Panc1 (cell line): Measurements from ENCODE around the gene POLE.

Source experiments
- CTCF ChIP-seq: fragments of 450-650 bp; IDR thresholded peaks from 2 replicates; pipeline ENCODE4 v1.5.1; 2017; ENCODE audit warnings: mild to moderate bottlenecking
- POLR2AphosphoS5 ChIP-seq: IDR thresholded peaks from 2 replicates; pipeline ENCODE4 v1.6.1; 2012; ENCODE audit warnings: mild to moderate bottlenecking, low read depth, low read length, moderate library complexity
- REST ChIP-seq, 2 experiments: IDR thresholded peaks; 2 replicates each; pipeline ENCODE4 v1.6.1; 2011 to 2012; ENCODE audit warnings: low read depth in 2 of 2, control low read depth in 1 of 2, low read length in 1 of 2, mild to moderate bottlenecking in 1 of 2, moderate library complexity in 1 of 2; ENCODE audit not compliant: insufficient read depth in 1 of 2
- TCF7L2 ChIP-seq: IDR thresholded peaks from 2 replicates; pipeline ENCODE4 v1.6.1; 2011; ENCODE audit warnings: mild to moderate bottlenecking, low read depth, low read length, inconsistent platforms

GRCh38 chr12:132707241-132707640 is 20.1 kb upstream of the POLE start:
- no peak for TF ChIP-seq CTCF
- no peak for TF ChIP-seq REST (IDR thresholded peaks at IDR 0.05; ENCODE audit: insufficient read depth in 1 of 2, low read depth in 2 of 2, low read length in 1 of 2)
- TF ChIP-seq TCF7L2, result no peak
- TF ChIP-seq POLR2AphosphoS5, result no peak
